ENCODE data around the gene NBEA.
"Not testable (repeated sequence)": the region's sequence is repeated elsewhere in the genome, so short reads cannot be mapped to it uniquely, and the experiment has no call there.

The NBEA gene

DNA sequence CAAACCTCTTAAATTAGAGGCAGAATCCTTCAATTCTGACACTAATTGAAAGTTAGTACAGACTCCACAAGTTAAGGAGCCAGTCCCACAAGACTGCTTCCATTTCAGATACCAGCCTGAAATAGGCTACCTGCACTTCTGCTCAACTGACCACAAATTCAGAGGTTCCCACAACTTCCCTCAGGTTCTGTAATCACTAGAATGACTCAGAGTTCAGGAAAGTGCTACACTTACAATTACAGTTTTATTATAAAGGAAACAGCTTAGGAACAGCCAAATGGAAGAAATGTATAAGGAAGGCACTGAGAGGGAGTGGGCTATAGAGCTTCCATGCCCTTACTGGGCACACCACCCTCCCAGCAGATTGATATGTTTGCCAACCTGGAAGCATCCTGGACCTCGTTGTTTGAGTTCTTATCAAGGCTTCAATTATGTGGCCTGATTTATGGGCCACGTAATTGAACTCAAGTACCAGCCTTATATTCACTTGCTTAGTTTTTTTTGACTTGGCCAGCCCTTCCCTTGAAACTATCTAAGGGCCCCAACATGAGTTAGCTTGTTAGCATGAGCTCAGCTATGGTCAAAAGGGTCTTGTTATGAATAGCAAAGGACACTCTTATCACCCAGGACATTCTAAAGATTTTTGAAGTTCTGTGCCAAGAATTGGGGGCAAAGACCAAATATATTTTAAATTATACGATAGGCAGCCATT, 25.9 kb downstream of the NBEA start:
- H3K9me3 ChIP-seq, result no peaks in the 10 kb centered on the region; the same call in 1 of the 2 replicates

GRCh38 chr13:34969539-34969938, 27.5 kb downstream of the NBEA start:
- not testable (repeated sequence) for H3K4me1 ChIP-seq; H3K36me3 ChIP-seq; H3K4me3 ChIP-seq (ENCODE audit: low read depth, low read length); DNase-seq; H3K9me3 ChIP-seq; H3K27me3 ChIP-seq

More for the DNA sequence above, 25.9 kb downstream of the NBEA start:
- DNase-seq, result no peak
- Histone ChIP-seq H3K4me3 (ENCODE audit: low read depth, low read length) (no peak overlapping the region), H3K4me1 (no peaks in the 10 kb centered on the region), H3K27me3 (no peaks in the 10 kb centered on the region), H3K36me3 (no peaks in the 10 kb centered on the region)
- TF ChIP-seq CTCF (IDR thresholded peaks at IDR 0.05; ENCODE audit: low read depth, low read length), result no peak

- H3K27me3 ChIP-seq, result no peaks in the 10 kb centered on the region
- no peaks in the 10 kb centered on the region for H3K36me3 ChIP-seq
- H3K9me3 ChIP-seq, result no peaks in the 10 kb centered on the region; the same call in 1 of the 2 replicates
- no peak for TF ChIP-seq CTCF (IDR thresholded peaks at IDR 0.05; ENCODE audit: low read depth, low read length)
- no peaks in the 10 kb centered on the region for H3K4me1 ChIP-seq
- H3K4me3 ChIP-seq (ENCODE audit: low read depth, low read length), result no peak overlapping the region
- DNase-seq, result no peak
Observed at GRCh38 chr13:34970961-34971360, 28.9 kb downstream of the NBEA start.

DNA sequence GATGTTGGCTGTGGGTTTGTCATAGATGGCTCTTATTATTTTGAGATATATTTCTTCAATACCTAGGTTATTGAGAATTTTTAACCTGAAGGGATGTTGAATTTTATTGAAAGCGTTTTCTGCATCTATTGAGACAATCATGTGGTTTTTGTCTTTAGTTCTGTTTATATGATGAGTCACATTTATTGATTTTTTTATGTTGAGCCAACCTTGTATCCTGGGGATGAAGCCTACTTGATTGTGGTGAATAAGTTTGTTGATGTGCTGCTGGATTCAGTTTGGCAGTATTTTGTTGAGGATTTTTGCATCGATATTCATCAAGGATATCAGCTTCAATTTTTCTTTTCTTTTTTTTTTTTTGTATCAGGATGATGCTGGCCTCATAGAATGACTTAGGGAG, 29.4 kb downstream of the NBEA start:
- no peaks in the 10 kb centered on the region; the same call in 1 of the 2 replicates for H3K9me3 ChIP-seq
- H3K4me1 ChIP-seq, result no peaks in the 10 kb centered on the region
- H3K36me3 ChIP-seq, result no peaks in the 10 kb centered on the region
- H3K4me3 ChIP-seq (ENCODE audit: low read depth, low read length), result no peak overlapping the region
- no peak for DNase-seq
- TF ChIP-seq CTCF (IDR thresholded peaks at IDR 0.05; ENCODE audit: low read depth, low read length), result no peak
- H3K27me3 ChIP-seq, result no peaks in the 10 kb centered on the region

DNA sequence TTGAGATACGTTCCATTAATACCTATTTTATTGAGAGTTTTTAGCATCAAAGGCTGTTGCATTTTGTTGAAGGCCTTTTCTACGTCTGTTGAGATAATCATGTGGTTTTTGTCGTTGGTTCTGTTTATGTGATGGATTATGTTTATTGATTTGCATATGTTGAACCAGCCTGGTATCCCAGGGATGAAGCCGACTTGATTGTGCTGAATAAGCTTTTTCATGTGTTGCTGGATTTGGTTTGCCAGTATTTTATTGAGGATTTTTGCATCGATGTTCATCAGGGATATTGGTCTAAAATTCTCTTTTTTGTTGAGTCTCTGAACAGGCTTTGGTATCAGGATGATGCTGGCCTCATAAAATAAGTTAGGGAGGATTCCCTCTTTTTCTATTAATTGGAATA, 43.1 kb downstream of the NBEA start:
- H3K4me3 ChIP-seq (ENCODE audit: low read depth, low read length); H3K9me3 ChIP-seq; H3K36me3 ChIP-seq; H3K27me3 ChIP-seq; DNase-seq; H3K4me1 ChIP-seq: not testable (repeated sequence)

- no peaks in the 10 kb centered on the region for H3K4me1 ChIP-seq
- DNase-seq, result no peak
Observed at GRCh38 chr13:34988330-34988791, 46.3 kb downstream of the NBEA start.

More at GRCh38 chr13:34988330-34988791, 46.3 kb downstream of the NBEA start:
- no peak for TF ChIP-seq CTCF (IDR thresholded peaks at IDR 0.05; ENCODE audit: low read depth, low read length)
- H3K9me3 ChIP-seq, result peaks cover 10% of the 10 kb centered on the region
- H3K36me3 ChIP-seq, result no peaks in the 10 kb centered on the region
- H3K27me3 ChIP-seq, result no peaks in the 10 kb centered on the region
- H3K4me3 ChIP-seq (ENCODE audit: low read depth, low read length), result no peak overlapping the region
